IPS DF 6.9 (cell line): ENCODE measurements around the gene MAP3K7.
A peak's percentile ranks its signal among the peaks of the same experiment; 100 is the strongest.

Experiments
- DNase-seq: peaks from one replicate; pipeline ENCODE4 v3.0.0-alpha.2; 2013; ENCODE audit warnings: low read depth, low spot score
- H3K27ac ChIP-seq: one replicate; pipeline ENCODE4 v1.5.1; 2013; ENCODE audit warnings: low read length, control low read depth
- H3K27me3 ChIP-seq: 2 replicates; pipeline ENCODE4 v1.6.1; 2013; ENCODE audit warnings: mild to moderate bottlenecking, low read length; ENCODE audit not compliant: control insufficient read depth, insufficient read depth
- H3K36me3 ChIP-seq: 2 replicates; pipeline ENCODE4 v1.6.1; 2013; ENCODE audit warnings: low read length; ENCODE audit not compliant: control insufficient read depth, insufficient read depth
- H3K4me1 ChIP-seq: 2 replicates; pipeline ENCODE4 v1.6.1; 2013; ENCODE audit warnings: low read length; ENCODE audit not compliant: control insufficient read depth, insufficient read depth
- H3K4me3 ChIP-seq: 2 replicates; pipeline ENCODE4 v1.5.1; 2013; ENCODE audit warnings: mild to moderate bottlenecking, low read length
- H3K9me3 ChIP-seq: 2 replicates; pipeline ENCODE4 v1.6.1; 2013; ENCODE audit warnings: low read length, inconsistent platforms; ENCODE audit not compliant: control insufficient read depth, insufficient read depth
- WGBS: extraction: QIAGEN DNeasy Blood & Tissue Kit; methylation state at CpG from one replicate; pipeline ENCODE4 v1.1.7; 2013; ENCODE audit warnings: mixed read lengths, missing lambda C conversion rate; ENCODE audit not compliant: insufficient read length, insufficient coverage; 5-methylcytosine and 5-hydroxymethylcytosine counted together

Gene MAP3K7

GRCh38 chr6:90586836-90587638 lies at the start of gene MAP3K7:
TSS of gene MAP3K7 (minus strand) at chr6:90587072. CDS start at chr6:90586883, 189 bp downstream.
- H3K27ac ChIP-seq = no peak within 1 kb of the TSS
- H3K27me3 ChIP-seq = no peaks in the 10 kb centered on the region
- H3K4me1 ChIP-seq = no peaks in the 10 kb centered on the region
- no CpG with 5 or more reads among the region's 58 CpGs for WGBS
- peak within 1 kb of the TSS; percentile 95 for H3K4me3 ChIP-seq
- H3K9me3 ChIP-seq = no peaks in the 10 kb centered on the region
- no peaks in the 10 kb centered on the region for H3K36me3 ChIP-seq
- DNase-seq = peak; percentile 85

GRCh38 chr6:90631046-90631445 lies 44.2 kb upstream of the MAP3K7 start:
- Histone ChIP-seq H3K27me3 (no peaks in the 10 kb centered on the region), H3K36me3 (no peaks in the 10 kb centered on the region), H3K4me1 (no peaks in the 10 kb centered on the region), H3K4me3 (no peak overlapping the region), H3K27ac (no peak overlapping the region), H3K9me3 (no peaks in the 10 kb centered on the region)
- no CpG with 5 or more reads among the region's 1 CpG for WGBS
- DNase-seq = no peak

GRCh38 chr6:90621581-90621980 lies 34.7 kb upstream of the MAP3K7 start:
- no CpG with 5 or more reads among the region's 2 CpGs for WGBS
- no peaks in the 10 kb centered on the region for H3K4me1 ChIP-seq
- DNase-seq = no peak
- no peaks in the 10 kb centered on the region for H3K9me3 ChIP-seq
- no peaks in the 10 kb centered on the region for H3K27me3 ChIP-seq
- no peak overlapping the region for H3K4me3 ChIP-seq
- no peak overlapping the region for H3K27ac ChIP-seq
- H3K36me3 ChIP-seq = no peaks in the 10 kb centered on the region

- Histone ChIP-seq H3K9me3 (no peaks in the 10 kb centered on the region), H3K36me3 (no peaks in the 10 kb centered on the region), H3K27ac (no peak overlapping the region), H3K4me1 (peaks cover 2% of the 10 kb centered on the region; the same call in 1 of the 2 replicates), H3K27me3 (no peaks in the 10 kb centered on the region), H3K4me3 (no peak overlapping the region)
- no peak for DNase-seq
- no CpG with 5 or more reads among the region's 2 CpGs for WGBS
Measured at GRCh38 chr6:90619221-90619620, 32.3 kb upstream of the MAP3K7 start.

GRCh38 chr6:90612313-90612680 lies 25.4 kb upstream of the MAP3K7 start:
- no peak for DNase-seq
- no peaks in the 10 kb centered on the region for H3K36me3 ChIP-seq
- no peaks in the 10 kb centered on the region for H3K27me3 ChIP-seq
- H3K9me3 ChIP-seq = no peaks in the 10 kb centered on the region
- H3K27ac ChIP-seq = no peak overlapping the region
- peaks cover 3% of the 10 kb centered on the region; the same call in 1 of the 2 replicates for H3K4me1 ChIP-seq
- no CpG with 5 or more reads among the region's 6 CpGs for WGBS
- H3K4me3 ChIP-seq = no peak overlapping the region

- DNase-seq = no peak
- no CpG with 5 or more reads among the region's 25 CpGs for whole genome bisulfite sequencing
Measured at GRCh38 chr6:90611543-90612312, 24.9 kb upstream of the MAP3K7 start.

GRCh38 chr6:90610751-90611542 lies 24.1 kb upstream of the MAP3K7 start:
- Histone ChIP-seq H3K9me3 (no peaks in the 10 kb centered on the region), H3K4me3 (peak overlapping the region; percentile 41; the same call in 1 of the 2 replicates), H3K27me3 (no peaks in the 10 kb centered on the region), H3K4me1 (peaks cover 3% of the 10 kb centered on the region; the same call in 1 of the 2 replicates), H3K27ac (no peak overlapping the region), H3K36me3 (no peaks in the 10 kb centered on the region)
- DNase-seq = no peak
- WGBS = no CpG with 5 or more reads among the region's 72 CpGs

More at GRCh38 chr6:90611543-90612312, 24.9 kb upstream of the MAP3K7 start:
- Histone ChIP-seq H3K36me3 (no peaks in the 10 kb centered on the region), H3K4me3 (peak overlapping the region; percentile 41; the same call in 1 of the 2 replicates), H3K9me3 (no peaks in the 10 kb centered on the region), H3K4me1 (peaks cover 3% of the 10 kb centered on the region; the same call in 1 of the 2 replicates), H3K27me3 (no peaks in the 10 kb centered on the region), H3K27ac (no peak overlapping the region)

- Histone ChIP-seq H3K27ac (no peak overlapping the region), H3K4me3 (peak overlapping the region; percentile 41; the same call in 1 of the 2 replicates), H3K36me3 (no peaks in the 10 kb centered on the region), H3K4me1 (peaks cover 3% of the 10 kb centered on the region; the same call in 1 of the 2 replicates), H3K9me3 (no peaks in the 10 kb centered on the region), H3K27me3 (no peaks in the 10 kb centered on the region)
- DNase-seq = no peak
- no CpG with 5 or more reads among the region's 22 CpGs for WGBS
Measured at GRCh38 chr6:90610301-90610750, 23.5 kb upstream of the MAP3K7 start.

GRCh38 chr6:90605749-90606340 lies 19.0 kb upstream of the MAP3K7 start:
- H3K9me3 ChIP-seq = no peaks in the 10 kb centered on the region
- no peak for DNase-seq
- no peak overlapping the region for H3K27ac ChIP-seq
- H3K4me1 ChIP-seq = no peaks in the 10 kb centered on the region
- H3K36me3 ChIP-seq = no peaks in the 10 kb centered on the region
- no peak overlapping the region for H3K4me3 ChIP-seq
- H3K27me3 ChIP-seq = no peaks in the 10 kb centered on the region
- WGBS = no CpG with 5 or more reads among the region's 1 CpG
